Activated CD8-positive, alpha-beta memory T cell treated with anti-CD3 and anti-CD28 coated beads, Interleukin-2, amount 50 U/mL, for 1 hour (primary cell): Measurements from ENCODE around the gene FBXL12.
"Not testable (repeated sequence)": the region's sequence is repeated elsewhere in the genome, so short reads cannot be mapped to it uniquely, and the experiment has no call there.

Source experiments
- DNase-seq: peaks from one replicate; pipeline ENCODE4 v3.0.0-alpha.2; 2020; ENCODE audit errors: extremely low read depth

FBXL12 gene

DNA sequence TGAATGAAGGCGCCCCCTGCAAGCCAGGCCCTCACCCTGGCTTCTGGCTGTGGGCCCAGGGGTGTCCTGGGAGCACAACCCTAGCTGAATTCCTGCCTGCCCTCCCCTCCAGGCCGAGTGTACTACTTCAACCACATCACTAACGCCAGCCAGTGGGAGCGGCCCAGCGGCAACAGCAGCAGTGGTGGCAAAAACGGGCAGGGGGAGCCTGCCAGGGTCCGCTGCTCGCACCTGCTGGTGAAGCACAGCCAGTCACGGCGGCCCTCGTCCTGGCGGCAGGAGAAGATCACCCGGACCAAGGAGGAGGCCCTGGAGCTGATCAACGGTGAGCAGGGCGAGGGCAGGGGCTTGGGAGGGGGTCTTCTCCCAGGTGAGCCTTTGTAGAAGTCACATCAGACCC, 19.4 kb upstream of the FBXL12 start:
- no peak for DNase-seq

DNA sequence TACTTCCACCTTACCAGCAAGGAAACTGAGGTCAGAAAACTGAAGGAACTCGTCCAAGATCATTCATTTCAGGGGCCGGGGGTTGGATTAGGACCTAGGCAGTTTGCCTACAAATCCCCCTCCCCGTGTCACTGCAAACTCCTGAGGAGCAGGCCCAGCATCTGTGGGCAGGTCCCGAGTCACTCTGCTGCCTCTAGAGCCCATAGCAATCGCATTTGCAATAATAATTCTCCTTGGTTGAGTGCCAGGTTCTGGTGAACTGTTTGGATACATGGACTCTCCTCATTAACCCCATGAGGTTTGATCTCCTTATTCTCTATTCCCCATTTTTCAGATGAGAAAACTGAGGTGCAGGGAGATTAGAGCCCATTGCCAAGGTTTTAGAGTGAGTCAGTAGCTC, 17.1 kb upstream of the FBXL12 start:
- no peak for DNase-seq

DNA sequence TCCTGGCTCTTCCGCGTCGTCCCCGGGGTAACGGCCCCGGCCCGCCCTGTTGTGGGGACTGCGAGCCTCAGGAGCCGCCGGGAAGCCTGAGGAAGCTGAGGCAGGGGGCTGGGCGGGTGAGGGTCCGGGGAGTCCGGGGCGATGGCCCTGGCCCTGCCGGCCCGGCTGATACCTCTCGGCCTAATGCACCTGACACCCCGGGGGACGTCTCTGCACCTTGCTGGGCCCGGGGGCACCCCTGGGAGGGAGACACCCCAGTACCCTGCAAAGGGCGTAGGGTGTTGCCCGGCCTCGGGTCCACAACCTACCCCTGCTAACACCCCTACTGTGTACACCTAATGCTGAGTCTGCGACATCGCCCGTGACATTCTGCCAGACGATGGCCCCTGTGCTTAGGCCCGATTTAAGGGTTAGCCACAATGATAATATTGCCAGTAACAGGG, 16.6 kb upstream of the FBXL12 start:
- DNase-seq = no peak

DNA sequence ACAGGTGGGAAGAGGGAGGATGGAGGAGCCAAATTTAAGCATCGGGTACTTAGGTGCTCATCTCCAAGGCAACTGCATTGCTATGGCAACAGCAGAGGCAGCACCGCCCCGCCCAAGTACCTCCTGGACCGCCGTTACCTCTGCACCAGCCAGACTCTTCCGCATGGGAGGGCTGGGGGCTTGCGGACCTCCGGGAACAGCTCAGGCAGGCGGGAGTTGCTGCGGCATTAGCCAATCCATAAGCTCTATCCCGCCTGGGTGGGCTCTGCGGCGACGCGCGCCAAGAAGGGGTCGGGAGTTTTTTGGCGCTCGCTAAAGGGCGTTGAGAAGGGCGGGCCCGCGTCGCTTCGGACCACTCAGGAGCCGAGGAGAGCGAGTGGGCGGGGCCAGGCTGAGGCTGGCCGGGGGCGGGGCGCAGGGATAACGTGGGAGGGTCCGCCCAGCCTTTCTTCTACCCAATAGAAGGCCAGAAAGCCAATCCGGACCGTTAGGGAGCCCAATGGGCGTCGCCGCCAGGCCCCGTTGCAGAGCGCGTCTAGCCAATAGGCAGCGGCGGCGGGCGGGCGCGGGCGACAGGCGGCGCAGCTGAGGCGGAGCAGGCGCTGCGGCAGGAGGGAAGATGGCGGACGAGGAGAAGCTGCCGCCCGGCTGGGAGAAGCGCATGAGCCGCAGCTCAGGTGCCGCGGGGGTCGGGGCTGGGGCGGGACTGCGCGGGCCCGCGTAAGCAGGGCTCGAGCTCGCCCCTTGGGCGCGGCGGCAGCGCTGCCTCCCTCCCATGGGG, 16.0 kb upstream of the FBXL12 start, which contains the start of gene PIN1:
PIN1 (plus strand) TSS at position 593 of the 781 bp plus-strand sequence; CDS start at position 620, 27 bp downstream.
- DNase-seq = peak; percentile 96

DNA sequence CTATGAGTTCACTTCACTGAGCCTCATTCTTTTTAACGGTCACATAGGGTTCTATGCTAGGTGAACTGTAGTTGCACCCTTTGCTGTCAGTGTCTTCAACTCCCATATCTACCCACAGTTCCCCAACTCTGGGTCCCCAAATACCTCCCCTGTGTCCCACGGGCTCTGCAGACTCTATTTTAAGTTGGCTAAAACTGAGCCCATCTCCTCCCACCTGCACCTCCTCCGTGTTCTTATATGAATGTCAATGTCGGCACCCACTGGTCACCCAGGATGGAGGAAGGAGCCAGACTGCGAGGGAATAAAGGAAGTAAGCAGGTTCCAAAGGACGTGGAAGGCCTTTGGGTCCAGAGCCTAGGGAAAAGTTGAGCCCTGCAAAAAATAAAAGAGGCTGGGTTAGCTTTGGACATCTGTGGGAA, 15.4 kb upstream of the FBXL12 start:
- DNase-seq = no peak

DNA sequence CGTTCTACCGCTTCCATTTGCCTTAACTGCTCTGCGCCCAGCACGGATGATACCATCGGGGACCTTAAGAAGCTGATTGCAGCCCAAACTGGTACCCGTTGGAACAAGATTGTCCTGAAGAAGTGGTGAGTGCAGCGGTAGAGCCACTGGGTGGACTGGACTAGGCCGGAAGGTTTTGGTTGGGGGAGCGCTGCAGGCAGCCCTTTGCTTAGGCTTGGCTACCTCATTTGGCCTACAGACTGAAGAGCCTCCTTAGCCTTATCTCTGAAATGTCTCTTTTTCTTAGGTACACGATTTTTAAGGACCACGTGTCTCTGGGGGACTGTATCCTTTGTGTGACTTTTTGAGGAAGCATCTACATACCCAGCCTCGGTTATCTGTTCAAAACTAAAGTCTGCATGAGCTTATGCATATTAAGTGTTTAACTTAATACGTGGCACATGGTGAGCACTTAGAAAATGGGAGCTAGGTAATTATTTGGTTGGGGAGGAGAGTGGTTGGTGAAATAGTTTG, 9.7 kb upstream of the FBXL12 start:
- no peak for DNase-seq

DNA sequence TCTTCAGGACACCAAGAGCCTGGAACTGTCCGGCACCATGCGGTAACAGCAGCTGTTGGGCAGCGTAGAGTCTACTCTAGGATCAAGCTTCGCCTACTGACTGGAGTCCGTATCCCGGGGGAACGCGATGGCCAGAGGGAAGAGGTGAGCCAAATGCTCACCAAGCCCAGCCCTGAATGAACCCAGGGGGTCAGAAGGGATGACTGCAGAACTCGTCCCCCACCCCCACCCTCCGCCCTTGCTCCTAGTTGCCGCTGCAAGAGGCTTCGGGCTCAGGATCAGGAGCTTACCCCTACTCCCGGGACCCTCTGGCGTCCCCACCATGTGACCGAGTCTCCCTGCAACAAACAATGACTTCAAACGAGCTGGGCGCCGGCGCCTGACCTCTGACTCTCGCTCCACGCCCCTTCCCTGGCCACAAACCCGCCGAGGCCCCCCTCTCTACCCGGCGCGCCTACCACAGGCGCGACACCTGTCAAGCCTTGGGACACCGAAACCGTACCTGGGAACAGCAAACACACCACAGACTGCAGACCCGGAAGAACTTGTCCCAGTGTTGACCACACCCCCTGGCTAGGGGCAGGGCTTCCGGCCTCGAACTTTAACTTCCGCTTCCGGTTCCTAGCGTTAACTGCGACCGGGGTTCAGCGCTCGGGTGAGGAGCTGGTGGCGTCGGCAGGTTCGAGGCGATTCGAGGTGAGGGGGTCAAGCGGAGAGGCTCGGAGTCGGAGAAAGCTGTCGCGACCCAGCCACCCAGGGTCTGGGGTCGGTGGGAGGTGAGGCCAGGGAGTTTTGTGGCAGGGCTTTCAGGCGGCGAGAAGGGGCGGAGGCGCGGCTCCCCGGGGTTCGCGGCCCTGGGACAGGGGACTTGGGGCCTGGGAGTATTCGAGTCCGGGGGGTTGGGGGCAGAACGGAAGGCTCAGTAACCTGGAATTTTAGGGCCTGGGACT, 8.7 kb upstream of the FBXL12 start, which contains the start of gene UBL5:
UBL5 (plus strand) TSS at position 630 of the 950 bp plus-strand sequence. CDS start 420 bp downstream, outside the sequence.
- DNase-seq = peak; percentile 71

DNA sequence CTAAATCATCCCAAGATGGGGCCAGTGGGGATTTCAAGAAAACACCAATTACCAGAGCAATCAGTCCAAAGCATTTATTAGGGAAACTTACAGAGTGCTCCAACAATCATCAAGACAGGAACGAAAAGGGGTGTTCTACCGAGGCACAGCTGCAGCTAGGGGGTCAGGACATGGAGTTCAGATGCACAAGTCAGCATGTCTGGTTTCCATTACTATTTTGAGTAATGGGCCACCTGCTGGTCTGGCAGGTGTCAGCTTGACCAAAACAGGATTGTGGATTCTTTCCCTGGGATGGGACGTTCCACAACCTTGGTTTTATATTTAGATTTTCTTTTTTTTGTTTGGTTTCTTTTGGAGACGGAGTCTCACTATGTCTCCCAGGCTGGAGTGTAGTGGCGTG, 4.9 kb upstream of the FBXL12 start:
- no peak for DNase-seq

DNA sequence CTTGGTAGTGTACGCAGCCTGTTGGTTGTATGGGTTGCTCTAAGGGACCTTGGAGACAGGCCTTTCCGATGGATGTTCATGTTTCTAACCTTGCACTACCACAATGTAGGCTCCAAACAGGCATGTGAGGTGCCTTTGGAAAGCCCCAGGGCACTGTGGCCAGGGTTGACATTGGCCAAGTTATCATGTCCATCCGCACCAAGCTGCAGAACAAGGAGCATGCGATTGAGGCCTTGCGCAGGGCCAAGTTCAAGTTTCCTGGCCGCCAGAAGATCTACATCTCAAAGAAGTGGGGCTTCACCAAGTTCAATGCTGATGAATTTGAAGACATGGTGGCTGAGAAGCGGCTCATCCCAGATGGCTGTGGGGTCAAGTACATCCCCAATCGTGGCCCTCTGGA, 1.2 kb upstream of the FBXL12 start:
- not testable (repeated sequence) for DNase-seq

DNA sequence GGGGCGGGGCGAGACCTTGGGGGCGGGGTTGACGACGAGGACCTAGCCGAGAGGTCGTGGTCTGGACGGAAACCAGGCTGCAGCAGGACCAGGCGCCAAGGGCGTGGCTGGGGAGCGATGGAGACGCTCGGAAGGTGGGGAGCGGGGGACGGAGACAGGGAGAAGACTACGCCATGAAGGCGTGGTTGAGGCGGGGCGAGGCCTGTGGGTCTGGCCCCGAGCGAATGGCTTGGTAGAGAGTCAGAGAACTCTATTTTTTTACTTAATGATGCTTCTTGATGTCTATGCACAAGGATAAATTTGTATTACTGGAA, 674 bp upstream of the FBXL12 start:
- DNase-seq = no peak

DNA sequence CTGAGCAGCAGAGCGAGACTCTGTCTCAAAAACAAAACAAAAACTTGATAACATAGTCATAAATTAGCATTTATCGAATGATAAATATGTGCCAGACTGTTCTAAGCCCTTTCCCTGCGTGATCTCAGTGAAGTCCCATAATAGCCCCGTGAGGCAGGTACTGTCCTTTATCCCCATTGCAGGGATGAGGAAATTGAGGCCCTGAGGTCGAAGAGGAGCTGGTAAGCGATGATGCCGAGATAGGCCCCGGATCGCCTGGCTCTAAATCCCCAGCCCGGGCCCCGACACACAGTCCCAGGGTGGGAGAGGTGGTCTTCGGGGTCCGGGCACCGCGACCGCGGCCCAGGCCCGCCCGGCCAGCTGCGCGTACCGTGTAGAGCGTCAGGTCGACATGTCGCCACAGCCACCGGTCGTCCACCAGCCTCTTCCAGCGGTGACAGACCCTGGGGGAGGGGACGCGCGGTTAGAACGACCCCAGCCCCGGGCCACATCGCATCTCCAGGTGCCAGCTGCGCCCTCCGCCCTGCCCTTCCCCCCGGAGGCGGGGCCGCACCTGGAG, 625 bp downstream of the FBXL12 start:
- DNase-seq = no peak

DNA sequence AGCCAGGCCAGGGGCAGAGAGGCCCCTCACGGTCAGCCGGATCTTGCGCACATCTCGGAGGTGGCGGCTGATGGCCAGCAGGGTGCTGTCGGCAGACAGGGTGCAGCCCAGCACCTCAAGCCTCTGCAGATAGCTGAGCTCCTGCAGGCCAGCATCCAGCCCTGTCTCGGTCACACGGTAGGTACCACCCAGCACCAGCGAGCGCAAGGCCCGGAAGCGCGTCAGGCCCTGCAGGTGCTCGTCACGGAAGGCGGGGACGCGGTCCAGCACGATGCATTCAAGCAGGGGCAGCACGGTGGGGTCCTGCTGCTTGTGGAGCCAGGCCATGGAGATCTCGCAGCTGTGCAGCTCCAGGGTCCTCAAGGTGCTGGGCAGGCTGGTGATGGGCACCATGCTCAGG, 7.7 kb downstream of the FBXL12 start:
- DNase-seq = no peak

DNA sequence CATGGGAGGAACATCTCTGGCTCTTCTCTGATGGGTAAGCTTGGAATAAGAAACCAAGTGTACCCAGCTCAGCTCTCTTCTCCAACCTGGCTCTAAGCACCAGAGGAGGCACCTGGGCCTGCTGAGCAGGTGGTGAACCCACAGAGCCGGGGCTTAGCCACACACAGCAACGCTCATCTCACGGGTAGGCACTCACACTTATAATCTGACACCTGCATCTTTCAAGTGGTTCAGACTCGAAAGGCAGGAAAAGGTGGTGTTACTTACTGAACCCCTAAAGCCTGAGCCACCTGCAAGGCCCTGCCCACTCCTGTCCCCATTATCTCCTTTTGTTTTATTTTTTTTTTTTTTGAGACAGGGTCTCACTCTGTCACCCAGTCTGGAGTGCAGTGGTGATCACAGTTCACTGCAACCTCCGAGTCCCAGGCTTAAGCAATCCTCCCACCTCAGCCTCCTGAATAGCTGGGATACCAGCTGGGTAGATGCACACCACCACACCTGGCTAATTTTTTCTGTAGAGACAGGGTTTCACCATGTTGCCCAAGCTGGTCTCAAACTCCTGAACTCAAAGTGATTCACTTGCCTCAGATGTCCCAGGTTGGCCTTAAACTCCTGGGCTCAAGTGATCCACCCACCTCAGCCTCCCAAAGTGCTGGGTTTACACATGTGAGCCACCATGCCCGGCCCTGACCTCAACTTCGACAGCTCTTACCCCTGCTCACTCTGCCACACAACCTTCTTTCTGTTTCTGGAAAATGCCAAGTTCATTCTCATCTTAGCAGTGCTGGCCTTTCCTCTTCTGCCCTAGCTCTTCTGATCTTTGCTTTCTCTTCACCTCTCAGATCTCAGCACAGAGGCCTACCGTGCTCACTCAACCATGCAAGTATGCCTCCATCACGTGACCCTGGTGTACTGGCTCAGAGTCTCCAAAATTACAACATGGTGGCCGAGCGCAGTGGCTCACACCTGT, 9.7 kb downstream of the FBXL12 start:
- DNase-seq = no peak

DNA sequence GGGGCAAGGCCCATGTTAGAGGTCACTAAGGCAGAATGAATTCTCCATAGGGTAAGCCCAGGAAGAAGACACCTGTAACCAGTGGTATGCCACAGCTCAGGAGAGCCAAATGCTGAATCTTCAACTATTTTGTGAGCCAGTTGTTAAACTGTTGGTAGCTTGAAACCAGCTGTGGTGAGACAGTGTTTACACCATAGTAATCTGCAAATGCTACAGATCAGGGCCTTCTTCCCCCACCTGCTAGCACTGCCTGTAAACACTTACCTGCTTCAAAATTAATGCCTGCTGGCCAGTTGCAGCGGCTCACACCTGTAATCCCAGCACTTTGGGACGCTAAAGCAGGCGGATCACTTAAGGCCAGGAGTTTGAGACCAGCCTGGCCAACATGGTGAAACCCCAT, 12.1 kb downstream of the FBXL12 start:
- no peak for DNase-seq

DNA sequence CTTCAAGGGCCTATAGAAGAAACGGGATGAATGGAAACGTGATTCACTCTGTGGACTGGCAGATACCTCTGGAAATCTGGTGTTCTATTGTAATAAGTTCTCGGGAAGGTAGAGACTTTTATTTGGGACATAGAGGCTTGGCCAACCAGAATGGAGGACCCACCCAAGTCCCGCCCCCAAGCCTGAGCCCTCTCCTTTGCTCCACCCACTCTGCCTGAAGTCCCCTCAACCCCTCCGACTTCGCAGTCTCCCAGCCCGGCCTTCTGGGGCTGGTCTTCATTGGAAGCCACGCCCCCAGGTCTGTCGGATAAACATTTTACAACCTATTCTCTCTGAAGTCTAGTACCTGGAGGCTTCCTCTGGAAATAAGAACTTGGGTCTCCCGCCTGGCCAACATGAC, 16.9 kb downstream of the FBXL12 start:
- DNase-seq = no peak

DNA sequence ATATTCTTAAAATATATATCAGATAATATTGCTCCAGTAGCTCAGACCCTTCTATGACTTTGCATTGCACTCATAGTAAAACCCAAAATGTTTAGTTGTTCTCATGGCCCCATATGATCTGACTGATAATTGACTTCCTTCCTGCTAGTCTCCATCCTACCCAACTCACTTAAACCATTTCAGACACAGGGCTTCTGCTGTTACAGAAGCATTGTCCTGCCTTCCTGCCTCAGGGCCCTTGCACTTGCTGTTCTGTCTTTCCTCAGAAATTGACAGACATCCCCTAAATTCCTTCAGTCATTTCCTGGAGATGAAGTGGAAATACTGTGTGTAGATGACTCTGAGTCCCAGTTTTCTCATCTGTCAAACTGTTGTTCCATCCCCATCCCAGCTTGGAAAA, 19.7 kb downstream of the FBXL12 start:
- DNase-seq = no peak

DNA sequence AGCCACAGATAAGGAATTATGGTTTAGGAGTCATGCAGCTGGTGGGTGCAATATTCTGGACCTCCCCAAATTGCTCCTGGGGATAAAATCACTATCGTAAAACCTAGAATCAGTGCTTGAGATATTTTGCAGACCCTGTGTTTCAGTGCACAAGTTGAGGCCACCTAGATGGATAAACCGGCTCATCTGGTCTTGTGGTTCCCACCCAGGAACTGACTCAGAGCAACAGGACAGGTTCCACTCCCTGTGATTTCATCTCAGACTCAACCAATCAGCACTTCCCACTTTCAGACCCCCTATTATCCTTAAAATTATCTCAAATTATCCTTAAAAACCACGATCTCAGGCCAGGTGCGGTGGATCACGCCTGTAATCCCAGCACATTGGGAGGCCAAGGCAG, 21.0 kb downstream of the FBXL12 start:
- no peak for DNase-seq

DNA sequence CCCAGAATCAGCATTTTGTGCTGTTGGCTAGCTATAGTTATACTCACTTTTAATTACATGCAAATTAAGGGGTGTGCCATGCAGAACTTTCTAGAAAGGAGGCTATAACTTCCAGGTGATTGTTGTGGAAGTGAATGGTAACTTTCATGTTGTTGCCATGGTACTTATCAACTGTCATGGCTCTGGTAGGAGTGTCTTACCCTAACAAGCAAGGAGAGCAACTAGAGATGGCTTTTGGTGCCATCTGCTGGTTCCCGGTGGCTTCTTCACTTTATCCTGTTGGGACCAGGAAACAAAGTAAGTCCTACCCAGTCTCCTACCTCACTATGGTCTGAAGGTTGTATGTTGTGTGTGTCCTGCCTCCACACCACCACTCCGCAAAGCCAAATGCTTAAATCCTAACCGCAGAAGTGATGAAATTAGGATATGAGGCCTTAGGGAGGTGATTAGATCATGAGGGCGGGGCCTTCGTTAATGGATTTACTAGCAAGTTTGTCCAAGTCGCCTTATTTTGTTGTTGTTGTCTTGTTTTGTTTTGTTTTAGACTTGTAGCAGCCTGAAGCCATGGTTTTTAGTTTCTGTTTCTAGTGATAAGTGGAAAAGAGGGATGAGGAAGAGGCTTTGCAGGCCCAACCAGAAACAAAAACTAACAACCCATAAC, 22.6 kb downstream of the FBXL12 start:
- no peak for DNase-seq

DNA sequence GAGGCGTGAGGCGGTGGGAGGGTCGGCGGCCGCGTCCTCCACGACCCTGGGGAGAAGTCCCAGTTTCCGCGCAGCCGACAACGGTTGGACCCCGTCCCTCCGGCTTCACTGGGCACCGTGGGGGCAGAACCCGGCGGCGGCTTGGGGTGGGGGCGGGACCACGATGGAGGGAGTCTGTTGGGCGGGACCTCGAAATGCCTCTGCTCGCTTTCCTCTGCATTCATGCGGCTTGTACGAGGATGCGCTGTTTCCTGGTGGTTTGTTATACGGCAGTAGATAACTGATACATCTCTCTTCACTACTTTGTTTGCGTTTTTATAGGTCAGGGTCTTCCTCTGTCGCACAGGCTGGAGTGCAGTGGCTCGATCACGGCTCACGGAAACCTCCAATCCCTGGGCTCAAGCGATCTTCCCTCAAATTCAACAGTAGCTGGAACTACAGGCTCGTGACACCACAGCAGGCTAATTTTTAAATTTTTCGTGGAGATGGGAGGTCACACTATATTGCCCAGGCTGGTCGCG, 25.7 kb downstream of the FBXL12 start:
- no peak for DNase-seq
